Measurements from ENCODE around the gene TSSK1B.
"Not testable (repeated sequence)": the region's sequence is repeated elsewhere in the genome, so short reads cannot be mapped to it uniquely, and the experiment has no call there.

The TSSK1B gene

DNA sequence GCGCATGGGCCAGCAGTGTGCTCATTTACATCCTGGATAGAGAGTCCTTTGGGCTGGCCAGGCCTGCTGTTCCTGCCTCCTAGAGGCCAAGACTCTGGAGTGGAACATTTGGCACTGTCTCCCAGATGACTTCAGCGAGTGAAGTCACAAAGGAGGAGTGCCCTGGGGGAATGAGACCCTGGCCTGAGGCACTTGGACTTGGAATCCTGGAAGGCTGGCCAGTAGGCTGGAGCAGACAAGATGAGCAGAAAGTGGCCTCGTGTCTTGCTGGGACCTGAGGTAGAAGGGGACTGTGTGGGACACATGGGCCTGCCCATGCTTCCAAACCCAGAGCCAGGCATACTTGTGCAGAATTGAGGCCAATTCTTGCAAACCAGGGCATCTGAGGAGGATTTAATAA lies at the start of gene TSSK1B:
Gene TSSK1B (minus strand): TSS at position 101 of the 400 bp plus-strand sequence. CDS start 150 bp downstream, outside the sequence.
- H3K27ac ChIP-seq: no peak within 1 kb of the TSS
- TF ChIP-seq, protein P1, sequence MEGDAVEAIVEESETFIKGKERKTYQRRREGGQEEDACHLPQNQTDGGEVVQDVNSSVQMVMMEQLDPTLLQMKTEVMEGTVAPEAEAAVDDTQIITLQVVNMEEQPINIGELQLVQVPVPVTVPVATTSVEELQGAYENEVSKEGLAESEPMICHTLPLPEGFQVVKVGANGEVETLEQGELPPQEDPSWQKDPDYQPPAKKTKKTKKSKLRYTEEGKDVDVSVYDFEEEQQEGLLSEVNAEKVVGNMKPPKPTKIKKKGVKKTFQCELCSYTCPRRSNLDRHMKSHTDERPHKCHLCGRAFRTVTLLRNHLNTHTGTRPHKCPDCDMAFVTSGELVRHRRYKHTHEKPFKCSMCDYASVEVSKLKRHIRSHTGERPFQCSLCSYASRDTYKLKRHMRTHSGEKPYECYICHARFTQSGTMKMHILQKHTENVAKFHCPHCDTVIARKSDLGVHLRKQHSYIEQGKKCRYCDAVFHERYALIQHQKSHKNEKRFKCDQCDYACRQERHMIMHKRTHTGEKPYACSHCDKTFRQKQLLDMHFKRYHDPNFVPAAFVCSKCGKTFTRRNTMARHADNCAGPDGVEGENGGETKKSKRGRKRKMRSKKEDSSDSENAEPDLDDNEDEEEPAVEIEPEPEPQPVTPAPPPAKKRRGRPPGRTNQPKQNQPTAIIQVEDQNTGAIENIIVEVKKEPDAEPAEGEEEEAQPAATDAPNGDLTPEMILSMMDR (conservative IDR thresholded peaks at IDR 0.05): no peak

GRCh38 chr5:113480243-113480642 lies 45.5 kb upstream of the TSSK1B start:
- TF ChIP-seq, protein P1 (conservative IDR thresholded peaks at IDR 0.05): no peak
- no peak overlapping the region for H3K27ac ChIP-seq

- H3K27ac ChIP-seq: no peak overlapping the region
- TF ChIP-seq, protein P1 (conservative IDR thresholded peaks at IDR 0.05): no peak
These were observed 43.9 kb upstream of the TSSK1B start for GRCh38 chr5:113478691-113479090.

DNA sequence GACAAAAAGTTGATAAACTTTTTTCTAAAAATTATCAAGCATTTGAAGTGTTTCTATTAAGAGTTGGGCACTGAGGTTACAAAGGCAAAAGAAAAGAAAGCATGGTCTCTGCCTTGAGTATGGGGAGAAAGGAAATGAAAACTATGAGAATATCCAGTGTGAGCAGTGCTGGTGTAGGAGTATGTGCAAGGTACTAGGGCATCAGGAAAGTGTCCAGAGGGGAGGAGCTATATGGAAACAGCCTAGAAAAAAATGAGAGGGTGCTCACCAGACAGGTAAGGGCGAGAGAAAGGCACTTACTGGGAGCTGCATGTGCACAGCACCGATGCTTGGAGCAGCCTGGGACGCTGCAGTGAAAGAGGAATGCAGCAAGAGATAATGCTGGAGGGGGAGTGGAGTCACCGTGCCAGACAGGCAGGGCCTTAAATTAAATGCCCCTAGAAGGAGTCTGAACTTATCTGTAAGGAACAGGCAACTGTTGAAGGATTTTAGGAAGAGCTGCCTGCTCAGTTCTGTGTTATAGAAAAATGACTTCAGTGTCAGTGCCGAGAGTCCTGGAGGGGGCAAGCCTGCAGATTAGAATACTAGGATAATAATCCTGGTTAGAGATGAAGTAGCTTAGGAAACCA lies 39.4 kb upstream of the TSSK1B start:
- TF ChIP-seq, protein P1 (conservative IDR thresholded peaks at IDR 0.05): no peak
- no peak overlapping the region for H3K27ac ChIP-seq

DNA sequence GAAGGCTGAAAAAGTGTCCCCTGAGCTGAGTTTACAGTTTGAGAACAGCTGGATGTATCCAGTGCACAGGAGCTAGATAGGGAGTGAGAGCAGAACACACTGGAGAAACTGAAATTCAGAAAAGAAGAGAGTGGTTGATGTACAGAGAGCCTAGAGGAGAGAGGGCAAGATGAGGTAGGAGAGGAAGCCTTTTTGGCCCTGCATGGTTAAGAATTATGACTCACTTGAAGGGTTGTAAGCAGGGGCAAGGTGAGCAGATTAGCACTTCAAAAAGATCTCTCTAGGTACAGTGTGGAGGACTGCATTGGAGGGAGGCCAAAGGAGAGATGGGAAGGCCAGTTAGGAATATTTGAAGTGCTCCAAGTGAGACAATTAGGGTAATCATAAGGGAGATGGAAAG lies 28.2 kb upstream of the TSSK1B start:
- TF ChIP-seq, protein P1 (conservative IDR thresholded peaks at IDR 0.05): no peak
- H3K27ac ChIP-seq: no peak overlapping the region

GRCh38 chr5:113457106-113457505 lies 22.3 kb upstream of the TSSK1B start:
- not testable (repeated sequence) for H3K27ac ChIP-seq

DNA sequence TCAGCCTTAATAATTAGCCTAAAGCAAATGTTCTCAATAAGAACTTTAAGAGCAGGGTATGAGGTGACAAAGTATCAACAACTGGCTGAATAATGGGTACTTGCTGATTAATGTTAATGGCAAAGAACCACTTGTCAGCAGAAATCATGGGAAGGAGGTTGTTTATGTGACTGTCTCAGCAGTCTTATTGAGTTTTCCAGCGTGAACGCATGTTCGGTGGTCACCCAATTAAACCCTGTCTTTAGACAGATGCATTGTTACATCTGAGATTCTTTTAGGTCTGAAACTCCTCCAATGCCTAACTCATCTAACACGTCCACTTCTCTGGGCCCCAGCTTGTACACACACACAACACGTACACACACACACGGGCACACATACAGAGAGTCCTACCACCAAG lies 18.2 kb upstream of the TSSK1B start:
- TF ChIP-seq, protein P1 (conservative IDR thresholded peaks at IDR 0.05): no peak

GRCh38 chr5:113451797-113452196 lies 17.0 kb upstream of the TSSK1B start:
- TF ChIP-seq, protein P1 (conservative IDR thresholded peaks at IDR 0.05): no peak
- H3K27ac ChIP-seq: no peak overlapping the region

More for the DNA sequence above, 18.2 kb upstream of the TSSK1B start:
- H3K27ac ChIP-seq: no peak overlapping the region
